ENCODE data around the gene AGO1.

DNA sequence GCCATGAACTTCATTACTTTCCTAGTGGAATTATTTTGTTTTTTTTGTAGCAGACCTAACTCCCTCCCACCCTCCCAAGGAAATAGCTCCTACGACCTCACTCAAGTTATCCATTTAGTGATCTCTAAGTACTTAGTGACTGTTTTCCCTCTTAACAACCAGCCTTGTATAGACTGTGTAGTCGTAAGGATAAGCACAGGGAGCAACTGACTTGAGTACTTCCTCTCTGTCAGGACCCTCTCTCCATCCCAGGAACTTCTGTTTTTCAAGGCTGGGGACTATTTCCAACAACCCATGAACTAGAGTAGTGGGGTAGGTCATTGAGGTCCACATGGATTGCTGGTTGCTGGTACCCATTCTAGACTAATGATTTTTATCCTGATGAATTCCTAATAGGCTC, 1.9 kb downstream of the AGO1 start:
- TF ChIP-seq, protein P1, sequence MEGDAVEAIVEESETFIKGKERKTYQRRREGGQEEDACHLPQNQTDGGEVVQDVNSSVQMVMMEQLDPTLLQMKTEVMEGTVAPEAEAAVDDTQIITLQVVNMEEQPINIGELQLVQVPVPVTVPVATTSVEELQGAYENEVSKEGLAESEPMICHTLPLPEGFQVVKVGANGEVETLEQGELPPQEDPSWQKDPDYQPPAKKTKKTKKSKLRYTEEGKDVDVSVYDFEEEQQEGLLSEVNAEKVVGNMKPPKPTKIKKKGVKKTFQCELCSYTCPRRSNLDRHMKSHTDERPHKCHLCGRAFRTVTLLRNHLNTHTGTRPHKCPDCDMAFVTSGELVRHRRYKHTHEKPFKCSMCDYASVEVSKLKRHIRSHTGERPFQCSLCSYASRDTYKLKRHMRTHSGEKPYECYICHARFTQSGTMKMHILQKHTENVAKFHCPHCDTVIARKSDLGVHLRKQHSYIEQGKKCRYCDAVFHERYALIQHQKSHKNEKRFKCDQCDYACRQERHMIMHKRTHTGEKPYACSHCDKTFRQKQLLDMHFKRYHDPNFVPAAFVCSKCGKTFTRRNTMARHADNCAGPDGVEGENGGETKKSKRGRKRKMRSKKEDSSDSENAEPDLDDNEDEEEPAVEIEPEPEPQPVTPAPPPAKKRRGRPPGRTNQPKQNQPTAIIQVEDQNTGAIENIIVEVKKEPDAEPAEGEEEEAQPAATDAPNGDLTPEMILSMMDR (IDR thresholded peaks at IDR 0.05; ENCODE audit: control extremely low read depth in 1 of 3, insufficient read depth in 1 of 3, low read depth in 1 of 3, low read length in 3 of 3), result no peak
- TF ChIP-seq TEAD4 (IDR thresholded peaks at IDR 0.05; ENCODE audit: low read depth, low read length) (no peak), CREB1 (IDR thresholded peaks at IDR 0.05) (no peak), JUND (IDR thresholded peaks at IDR 0.05; ENCODE audit: low read length) (no peak), BRCA1 (IDR thresholded peaks at IDR 0.05; ENCODE audit: low read depth, low read length) (no peak), EZH2 (IDR thresholded peaks at IDR 0.05; ENCODE audit: low read depth, low read length, severe bottlenecking) (no peak), ZNF274 (IDR thresholded peaks at IDR 0.05; ENCODE audit: borderline replicate concordance, extremely low read depth, low read length) (no peak), YY1 (IDR thresholded peaks at IDR 0.05; ENCODE audit: low read depth, low read length) (no peak), RFX5 (IDR thresholded peaks at IDR 0.05; ENCODE audit: borderline replicate concordance, low read depth, low read length) (no peak)
- TF ChIP-seq, protein P2, sequence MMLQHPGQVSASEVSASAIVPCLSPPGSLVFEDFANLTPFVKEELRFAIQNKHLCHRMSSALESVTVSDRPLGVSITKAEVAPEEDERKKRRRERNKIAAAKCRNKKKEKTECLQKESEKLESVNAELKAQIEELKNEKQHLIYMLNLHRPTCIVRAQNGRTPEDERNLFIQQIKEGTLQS (IDR thresholded peaks at IDR 0.05; ENCODE audit: insufficient read depth, low read depth, low read length), result no peak
